Mesendoderm (in vitro differentiated cells): ENCODE results near the gene HAND1.

Experiments
- DNase-seq: peaks from one replicate; pipeline ENCODE4 v3.0.0; 2013
- H2AK5ac ChIP-seq: 2 replicates; pipeline ENCODE4 v1.6.1; 2013; ENCODE audit warnings: low read length, inconsistent platforms
- H2BK120ac ChIP-seq: 2 replicates; pipeline ENCODE4 v1.6.1; 2013; ENCODE audit warnings: low read depth, mild to moderate bottlenecking, low read length, moderate library complexity, mixed read lengths
- H2BK15ac ChIP-seq: replicated peaks from 2 replicates; pipeline ENCODE4 v1.6.1; 2013; ENCODE audit warnings: low read depth, mild to moderate bottlenecking, moderate library complexity
- H2BK5ac ChIP-seq: 2 replicates; pipeline ENCODE4 v1.6.1; 2013; ENCODE audit warnings: low read length, inconsistent platforms
- H3K18ac ChIP-seq: 2 replicates; pipeline ENCODE4 v1.6.1; 2013; ENCODE audit warnings: mild to moderate bottlenecking, low read length, mixed read lengths
- H3K23ac ChIP-seq: one replicate; pipeline ENCODE4 v1.6.1; 2013; ENCODE audit warnings: low read length
- H3K27ac ChIP-seq: 2 replicates; pipeline ENCODE4 v1.5.1; 2013; ENCODE audit warnings: low read depth, mild to moderate bottlenecking, inconsistent platforms, low read length, moderate library complexity
- H3K27me3 ChIP-seq: 2 replicates; pipeline ENCODE4 v1.6.1; 2013; ENCODE audit warnings: low read length, control low read depth, mild to moderate bottlenecking, inconsistent platforms; ENCODE audit not compliant: insufficient read depth, poor library complexity
- H3K36me3 ChIP-seq: 2 replicates; pipeline ENCODE4 v1.6.1; 2013; ENCODE audit warnings: low read length, inconsistent platforms; ENCODE audit not compliant: control insufficient read depth, insufficient read depth
- H3K4ac ChIP-seq: one replicate; pipeline ENCODE4 v1.6.1; 2013; ENCODE audit warnings: low read depth, mild to moderate bottlenecking, low read length, moderate library complexity
- H3K4me1 ChIP-seq: 2 replicates; pipeline ENCODE4 v1.6.1; 2013; ENCODE audit warnings: low read depth, low read length, inconsistent platforms; ENCODE audit not compliant: control insufficient read depth
- H3K4me2 ChIP-seq: 2 replicates; pipeline ENCODE4 v1.6.1; 2013; ENCODE audit warnings: low read length
- H3K4me3 ChIP-seq: 2 replicates; pipeline ENCODE4 v1.5.1; 2013; ENCODE audit warnings: mild to moderate bottlenecking, low read length
- H3K56ac ChIP-seq: one replicate; pipeline ENCODE4 v1.6.1; 2013; ENCODE audit warnings: low read length
- H3K79me1 ChIP-seq: 2 replicates; pipeline ENCODE4 v1.6.1; 2013; ENCODE audit warnings: low read length, inconsistent platforms
- H3K79me2 ChIP-seq: 2 replicates; pipeline ENCODE4 v1.6.1; 2013; ENCODE audit warnings: mild to moderate bottlenecking, low read length; ENCODE audit not compliant: control insufficient read depth, insufficient read depth
- H3K9ac ChIP-seq: 2 replicates; pipeline ENCODE4 v1.6.1; 2013; ENCODE audit warnings: low read length, inconsistent platforms
- H4K5ac ChIP-seq: one replicate; pipeline ENCODE4 v1.6.1; 2013; ENCODE audit warnings: low read length
- H4K8ac ChIP-seq: one replicate; pipeline ENCODE4 v1.6.1; 2013; ENCODE audit warnings: low read depth, mild to moderate bottlenecking, control low read depth, low read length, moderate library complexity
- WGBS: extraction: QIAGEN DNeasy Blood & Tissue Kit; methylation state at CpG from one replicate; pipeline ENCODE4 v1.1.7; 2013; ENCODE audit warnings: low lambda C conversion rate, missing lambda C conversion rate; ENCODE audit not compliant: insufficient coverage; ENCODE audit errors: extremely low coverage; 5-methylcytosine and 5-hydroxymethylcytosine counted together

HAND1 gene

GRCh38 chr5:154428208-154428607 is 49.8 kb downstream of the HAND1 start:
- no CpG with 5 or more reads among the region's 3 CpGs for WGBS
- H3K79me1 ChIP-seq, result no peaks in the 10 kb centered on the region
- no peaks in the 10 kb centered on the region for H3K27me3 ChIP-seq
- no peak overlapping the region for H3K18ac ChIP-seq
- H4K5ac ChIP-seq, result no peak overlapping the region
- no peaks in the 10 kb centered on the region for H3K4me1 ChIP-seq
- H2BK5ac ChIP-seq, result no peak overlapping the region
- H3K9ac ChIP-seq, result no peak overlapping the region
- H3K4me3 ChIP-seq, result no peak overlapping the region
- no peak overlapping the region for H3K4me2 ChIP-seq
- no peak overlapping the region for H3K23ac ChIP-seq
- H2BK15ac ChIP-seq, result no peak overlapping the region
- H2AK5ac ChIP-seq, result no peak overlapping the region
- no peak overlapping the region for H3K56ac ChIP-seq
- no peak overlapping the region for H3K27ac ChIP-seq
- H4K8ac ChIP-seq, result no peak overlapping the region
- H3K4ac ChIP-seq, result no peak overlapping the region
- no peaks in the 10 kb centered on the region for H3K36me3 ChIP-seq
- no peaks in the 10 kb centered on the region for H3K79me2 ChIP-seq
- no peak for DNase-seq
- no peak overlapping the region for H2BK120ac ChIP-seq
